ENCODE results near the gene FGD2. TPM values are rescaled to one million over a fixed set of nuclear protein-coding genes. Genes with fewer than 3 reads are reported as not detected.

The FGD2 gene
- total and polyA plus RNA-seq, 10 of the 15 experiments (the other 5 are each of a cell fraction or from before 2014, with no cell fraction given), result 5.2 to 88.1 (median 33.2) TPM

- intact Hi-C loops (cut with micrococcal nuclease; ENCODE audit: unreplicated experiment), result no loop called here
- RAD21 ChIA-PET (ENCODE audit: unreplicated experiment), result no interaction called here
- Histone ChIP-seq H2AFZ (ENCODE audit: control insufficient read depth, low read depth, low read length) (no peak overlapping the region), H3K4me2 (ENCODE audit: control insufficient read depth, insufficient read depth) (no peak overlapping the region), H3K4me1 (ENCODE audit: control insufficient read depth, insufficient read depth, low read length) (peaks cover 10% of the 10 kb centered on the region), H3K36me3 (ENCODE audit: control insufficient read depth in 2 of 2, insufficient read depth in 2 of 2, low read length in 1 of 2) (no peaks in the 10 kb centered on the region), H4K20me1 (ENCODE audit: control insufficient read depth, insufficient read depth) (no peaks in the 10 kb centered on the region), H3K9me3 (replicated peaks; ENCODE audit: control insufficient read depth, insufficient read depth, low read length) (no peaks in the 10 kb centered on the region), H3K9ac (ENCODE audit: control insufficient read depth, insufficient read depth, low read length) (no peak overlapping the region), H3K27me3 (replicated peaks in 1 of 2; ENCODE audit: control insufficient read depth in 2 of 2, insufficient read depth in 2 of 2, low read length in 1 of 2) (no peaks in the 10 kb centered on the region), H3K79me2 (ENCODE audit: control insufficient read depth, insufficient read depth, low read length) (no peaks in the 10 kb centered on the region), H3K4me3 (no peak overlapping the region), H3K27ac (ENCODE audit: control insufficient read depth, insufficient read depth) (no peak overlapping the region)
- FAIRE-seq (no peak), DNase-seq (ENCODE audit: low read depth, low spot score) (no peak), ATAC-seq (no peak)
- in situ Hi-C loops (cut with MboI), result no loop called here
- POLR2A ChIA-PET, result interaction anchor here (0.6 to 1.0 kb wide), 2 partner anchors 8 to 9 kb away, joined by 4 to 5 read pairs; no protein-coding TSS in a partner anchor
- BruUV-seq (replicated peaks), result no TSS peak
- WGBS (ENCODE audit: insufficient coverage, insufficient replicate concordance, low lambda C conversion rate, missing lambda C conversion rate), result 39% methylated on average over 4 of the region's 4 CpGs
- CTCF ChIA-PET, result no interaction called here
- TF ChIP-seq ZNF384 (IDR thresholded peaks at IDR 0.05; ENCODE audit: borderline replicate concordance, low read depth, low read length) (no peak), JUNB (IDR thresholded peaks at IDR 0.05) (no peak), NFYB (IDR thresholded peaks at IDR 0.05; ENCODE audit: insufficient read depth, low read depth, low read length) (no peak), ATF7 (IDR thresholded peaks at IDR 0.05; ENCODE audit: low read depth) (no peak), RFX5 (IDR thresholded peaks at IDR 0.05; ENCODE audit: low read depth, low read length) (no peak), CBFB (IDR thresholded peaks at IDR 0.05; ENCODE audit: low read depth) (no peak), EP300 (IDR thresholded peaks at IDR 0.05; ENCODE audit: borderline replicate concordance in 1 of 2, control insufficient read depth in 1 of 2, low read depth in 2 of 2, low read length in 2 of 2) (no peak), RCOR1 (conservative IDR thresholded peaks at IDR 0.05; ENCODE audit: low read depth, low read length) (no peak), ZNF622 (IDR thresholded peaks at IDR 0.05) (no peak), ZBED1 (IDR thresholded peaks at IDR 0.05; ENCODE audit: borderline replicate concordance) (no peak), FOXK2 (IDR thresholded peaks at IDR 0.05) (no peak), SP1 (IDR thresholded peaks at IDR 0.05; ENCODE audit: low read depth, low read length) (no peak), MEF2A (IDR thresholded peaks at IDR 0.05; ENCODE audit: insufficient read depth, low read depth, low read length) (no peak), RBBP5 (conservative IDR thresholded peaks at IDR 0.05) (no peak), PAX5 (IDR thresholded peaks at IDR 0.05; ENCODE audit: borderline replicate concordance, low read depth, low read length) (no peak)
- SMC1A ChIA-PET (ENCODE audit: uncharacterized antibody, unreplicated experiment), result interaction anchor here (0.7 kb wide), 1 partner anchor 14 kb away, joined by 3 read pairs; the partner anchor contains the start of gene MTCH1
Measured at GRCh38 chr6:36999751-37000125, 5.7 kb upstream of the FGD2 start.
